Astrocyte of the hippocampus (primary cell): ENCODE data around the gene FMR1.

ENCODE experiments used
- DNase-seq: peaks from one replicate; pipeline ENCODE4 v3.0.0; 2011; ENCODE audit warnings: low read depth, low spot score

FMR1 gene

DNA sequence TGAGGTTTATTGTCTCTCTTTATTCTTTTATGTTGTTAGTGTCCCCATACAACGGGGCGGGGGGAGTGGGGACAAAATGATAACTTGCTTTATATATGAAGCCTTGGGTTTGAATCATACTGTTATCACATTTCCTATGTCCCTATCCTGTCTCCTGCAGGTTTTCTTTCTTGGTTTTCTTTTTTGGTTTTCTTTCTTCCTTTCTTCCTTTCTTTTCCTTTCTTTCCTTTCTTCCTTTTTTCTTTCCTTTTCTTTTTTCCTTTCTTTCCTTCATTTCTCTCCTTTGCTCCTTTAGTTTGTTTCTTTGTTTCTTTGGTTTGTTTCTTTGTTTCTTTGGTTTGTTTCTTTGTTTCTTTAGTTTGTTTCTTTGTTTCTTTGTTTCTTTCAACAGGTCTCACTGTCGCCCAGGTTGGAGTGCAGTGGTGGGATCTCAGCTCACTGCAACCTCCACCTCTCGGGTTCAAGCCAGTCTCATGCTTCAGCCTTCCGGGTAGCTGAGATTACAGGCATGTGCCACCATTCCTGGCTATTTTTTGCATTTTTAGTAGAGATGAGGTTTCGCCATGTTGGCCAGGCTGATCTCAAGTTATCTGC, 4.8 kb downstream of the FMR1 start:
- DNase-seq = no peak

DNA sequence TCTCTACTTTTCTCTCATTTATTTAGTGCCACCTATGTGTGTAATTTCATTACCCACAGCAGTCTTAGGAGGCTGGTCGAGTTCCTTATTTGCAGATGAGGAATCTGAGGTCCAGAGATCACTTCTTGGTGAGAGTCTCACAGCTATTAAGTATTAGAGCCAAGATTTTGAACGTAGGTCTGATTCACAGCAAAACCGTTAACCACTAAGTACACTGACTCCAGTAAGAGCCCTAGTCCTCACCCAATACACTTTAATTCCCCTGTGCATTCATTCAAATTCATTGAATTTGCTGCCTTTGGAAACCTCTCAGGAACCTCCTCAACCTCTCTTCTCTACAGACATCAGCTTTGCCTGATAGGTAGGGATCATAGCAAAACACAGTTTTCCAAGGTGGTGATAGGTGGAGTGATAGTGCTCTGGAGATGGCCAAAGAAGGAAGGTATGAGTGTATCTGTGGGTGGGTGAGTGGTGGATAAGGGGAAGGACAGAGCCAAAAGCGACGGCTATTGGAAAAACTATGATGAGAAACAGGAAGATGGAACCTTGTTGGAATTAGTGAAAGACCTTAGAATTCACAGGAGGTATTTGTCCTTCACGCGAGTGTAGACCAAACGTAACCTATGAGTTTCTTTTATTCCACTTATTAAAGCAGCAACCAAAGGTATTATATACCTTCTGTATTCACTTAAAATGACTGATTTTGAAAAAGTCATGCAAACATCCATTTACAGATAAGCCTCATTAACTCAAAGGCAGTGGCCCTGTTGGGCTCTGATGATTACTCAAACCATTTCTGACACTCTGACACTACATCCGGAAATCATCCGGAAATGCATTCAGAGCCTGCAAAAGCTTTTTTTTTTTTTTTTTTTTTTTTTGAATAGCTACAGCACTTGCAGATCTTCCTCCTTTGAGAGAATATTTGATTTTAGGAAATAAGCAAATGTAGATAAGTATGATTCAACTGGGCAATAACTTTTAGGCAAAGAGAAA, 6.3 kb downstream of the FMR1 start:
- no peak for DNase-seq

DNA sequence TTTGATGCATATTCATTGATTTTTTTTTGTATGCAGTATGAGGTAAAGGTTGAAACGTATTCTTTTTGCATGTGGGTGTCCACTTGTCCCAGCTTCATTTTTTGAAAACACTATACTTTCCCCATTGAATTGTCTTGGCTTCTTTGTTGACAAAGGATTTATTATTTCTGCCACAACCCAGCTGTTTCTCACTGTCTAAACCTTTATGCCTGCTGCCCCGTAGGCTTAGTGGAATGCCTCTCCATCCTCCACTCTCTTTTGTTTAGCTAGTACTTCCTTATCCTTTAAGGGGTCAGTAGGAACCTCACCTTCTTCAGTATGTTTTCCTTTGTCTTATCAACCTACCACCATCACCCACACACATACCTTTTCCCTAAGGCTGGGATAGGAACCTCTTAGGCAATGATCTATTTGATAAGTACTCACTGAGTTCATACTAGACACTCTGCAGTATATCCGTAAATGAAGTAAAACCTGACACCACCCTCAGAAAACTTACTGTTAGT, 8.5 kb downstream of the FMR1 start:
- no peak for DNase-seq

DNA sequence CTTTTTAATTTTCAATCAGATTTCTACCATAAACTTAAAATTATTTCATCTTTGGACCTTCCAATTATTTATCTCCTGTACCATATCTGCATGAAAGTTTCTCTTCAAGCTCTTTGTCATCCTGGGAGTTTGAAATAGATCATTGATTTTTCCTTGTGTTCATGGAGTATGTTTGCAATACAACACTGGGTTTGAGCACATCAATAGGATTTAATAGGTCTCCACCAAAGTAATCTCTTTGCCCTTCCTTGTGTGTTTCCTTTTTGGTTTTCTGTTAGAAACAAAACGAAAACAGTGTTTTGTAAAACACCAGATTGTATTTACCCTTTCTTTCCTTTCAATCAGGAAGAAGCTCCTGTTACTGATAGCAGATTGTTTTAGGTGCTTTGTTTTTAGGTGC, 11.9 kb downstream of the FMR1 start:
- no peak for DNase-seq

DNA sequence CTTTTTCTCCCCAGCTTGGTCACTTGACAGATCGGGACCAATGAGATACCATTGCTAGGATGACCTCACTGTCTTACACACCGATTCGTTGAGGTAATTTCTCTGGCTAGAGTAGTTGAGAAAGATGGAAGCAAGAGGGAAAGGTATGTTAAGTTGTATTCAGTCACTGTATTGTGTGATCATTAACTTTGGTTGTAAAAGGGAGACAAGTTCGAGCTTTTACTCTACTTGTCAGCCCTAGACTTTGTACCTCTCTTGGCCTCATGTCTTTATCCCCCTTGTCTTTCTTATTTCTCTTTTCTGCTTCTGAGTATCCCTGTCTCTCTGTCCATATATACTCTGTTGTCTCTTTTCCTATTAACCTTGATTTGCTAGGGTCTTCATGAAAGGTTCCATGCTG, 15.5 kb downstream of the FMR1 start:
- no peak for DNase-seq

DNA sequence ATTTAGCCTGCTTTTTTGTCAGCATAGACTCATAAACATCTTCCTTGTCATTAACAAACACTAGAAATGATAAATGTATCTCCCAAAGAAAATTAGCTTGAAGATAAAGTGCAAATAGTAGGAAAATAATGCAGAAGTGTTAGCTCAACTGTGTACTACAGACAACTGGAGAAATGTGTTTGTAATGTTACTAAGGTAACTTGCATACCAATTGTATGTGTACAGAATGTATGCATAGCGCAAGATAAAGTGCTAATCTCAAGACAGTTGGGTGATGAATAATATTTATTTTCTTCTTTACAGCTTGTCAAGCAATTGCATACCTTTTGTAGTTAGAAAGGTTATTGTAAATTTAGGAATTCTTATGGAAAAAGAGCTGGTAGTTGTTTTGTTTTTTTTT, 22.1 kb downstream of the FMR1 start:
- no peak for DNase-seq

DNA sequence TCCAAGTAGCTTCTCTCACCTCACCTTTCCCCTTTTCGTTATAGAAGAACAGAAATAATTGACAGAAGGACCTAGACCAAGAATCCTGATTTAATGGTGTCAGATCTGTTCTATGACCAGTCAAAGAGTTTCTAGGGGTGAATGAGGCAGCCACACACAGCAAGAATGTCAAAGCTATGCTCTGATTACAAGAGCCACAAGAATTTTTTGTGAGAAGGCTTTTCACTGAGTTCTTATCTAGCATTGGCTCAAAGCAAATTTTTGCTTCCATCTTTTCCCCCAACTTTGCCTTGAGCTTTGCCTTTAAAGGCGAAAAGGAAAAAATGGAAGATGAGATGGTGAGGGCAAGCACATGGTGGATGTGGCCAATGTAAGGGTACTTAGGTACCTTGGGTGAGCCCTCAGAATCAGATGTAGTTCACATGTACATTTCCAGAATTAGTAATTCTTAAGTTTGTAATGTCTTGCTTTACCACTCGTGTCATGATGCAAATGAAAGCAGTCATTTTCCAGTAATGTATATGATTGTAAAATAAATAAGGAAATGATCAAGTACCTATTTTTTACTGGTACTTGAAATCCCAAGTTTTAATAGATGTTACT, 23.5 kb downstream of the FMR1 start:
- peak; percentile 48 for DNase-seq

DNA sequence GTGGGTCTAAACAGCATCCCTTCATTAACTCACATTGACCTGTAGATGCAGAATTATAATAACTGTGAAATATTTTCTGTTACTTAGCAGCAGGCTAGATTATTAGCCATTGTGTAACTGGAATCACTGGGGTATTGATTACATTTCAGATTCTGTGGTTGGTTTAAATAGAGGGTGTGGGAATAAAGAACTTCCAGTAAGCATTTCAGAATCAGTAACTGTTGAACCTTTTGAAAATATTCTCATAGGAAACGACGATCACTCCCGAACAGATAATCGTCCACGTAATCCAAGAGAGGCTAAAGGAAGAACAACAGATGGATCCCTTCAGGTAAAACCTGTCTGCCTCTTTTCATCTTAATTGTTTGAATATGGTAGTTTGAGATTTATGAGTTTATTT, 33.6 kb downstream of the FMR1 start:
- no peak for DNase-seq

DNA sequence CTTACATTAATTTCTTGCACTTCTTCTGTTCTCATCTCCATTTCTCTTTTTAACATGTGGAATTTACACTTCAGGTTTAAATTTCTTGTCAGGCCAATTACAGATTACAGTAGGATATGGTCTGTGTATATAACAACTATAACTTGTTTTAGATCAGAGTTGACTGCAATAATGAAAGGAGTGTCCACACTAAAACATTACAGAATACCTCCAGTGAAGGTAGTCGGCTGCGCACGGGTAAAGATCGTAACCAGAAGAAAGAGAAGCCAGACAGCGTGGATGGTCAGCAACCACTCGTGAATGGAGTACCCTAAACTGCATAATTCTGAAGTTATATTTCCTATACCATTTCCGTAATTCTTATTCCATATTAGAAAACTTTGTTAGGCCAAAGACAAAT, 36.8 kb downstream of the FMR1 start:
- no peak for DNase-seq

DNA sequence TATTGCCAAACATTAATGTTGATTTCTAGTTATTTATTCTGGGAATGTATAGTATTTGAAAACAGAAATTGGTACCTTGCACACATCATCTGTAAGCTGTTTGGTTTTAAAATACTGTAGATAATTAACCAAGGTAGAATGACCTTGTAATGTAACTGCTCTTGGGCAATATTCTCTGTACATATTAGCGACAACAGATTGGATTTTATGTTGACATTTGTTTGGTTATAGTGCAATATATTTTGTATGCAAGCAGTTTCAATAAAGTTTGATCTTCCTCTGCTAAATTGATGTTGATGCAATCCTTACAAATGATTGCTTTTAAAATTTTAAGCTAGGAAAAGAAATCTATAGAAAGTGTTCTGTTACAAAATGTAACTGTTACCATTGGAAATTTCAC, 38.6 kb downstream of the FMR1 start:
- DNase-seq = no peak

DNA sequence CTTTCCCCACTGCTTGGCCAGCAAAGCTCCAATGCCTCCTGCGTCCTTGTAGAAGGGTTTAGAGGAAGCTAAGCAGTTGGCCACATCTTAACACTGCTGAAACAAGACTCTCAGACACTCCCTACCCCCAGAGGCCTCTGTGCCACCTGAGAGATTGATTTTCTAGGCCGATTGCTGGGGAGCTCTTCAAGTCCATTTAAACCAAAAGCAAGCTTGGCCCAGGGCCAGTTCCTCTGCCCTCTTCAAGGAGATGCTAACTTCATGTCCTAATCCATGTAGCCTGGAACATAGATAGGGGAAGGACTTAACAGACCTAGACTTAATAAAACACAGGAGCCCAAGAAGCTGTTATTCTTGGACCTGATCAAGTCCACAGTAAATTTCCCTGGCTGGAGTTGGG, 42.3 kb downstream of the FMR1 start:
- DNase-seq = no peak

DNA sequence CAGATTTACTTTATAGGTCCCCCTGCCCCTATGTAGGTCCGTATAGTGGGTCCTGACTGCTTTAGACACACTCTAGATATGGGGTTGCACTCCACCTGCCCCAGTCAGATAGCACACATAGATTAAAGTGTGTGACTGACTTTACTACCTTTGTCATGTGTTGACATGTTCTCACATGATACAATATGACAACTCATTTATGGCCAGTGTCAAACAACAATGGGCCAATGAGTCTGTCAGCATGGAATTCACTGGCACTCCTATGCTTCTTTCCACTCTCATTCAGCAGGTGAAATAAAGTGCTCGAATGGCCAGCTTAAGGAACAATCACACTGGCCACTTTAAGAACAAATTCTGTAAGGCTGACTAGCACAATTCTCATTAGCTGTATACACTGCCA, 45.6 kb downstream of the FMR1 start:
- no peak for DNase-seq

DNA sequence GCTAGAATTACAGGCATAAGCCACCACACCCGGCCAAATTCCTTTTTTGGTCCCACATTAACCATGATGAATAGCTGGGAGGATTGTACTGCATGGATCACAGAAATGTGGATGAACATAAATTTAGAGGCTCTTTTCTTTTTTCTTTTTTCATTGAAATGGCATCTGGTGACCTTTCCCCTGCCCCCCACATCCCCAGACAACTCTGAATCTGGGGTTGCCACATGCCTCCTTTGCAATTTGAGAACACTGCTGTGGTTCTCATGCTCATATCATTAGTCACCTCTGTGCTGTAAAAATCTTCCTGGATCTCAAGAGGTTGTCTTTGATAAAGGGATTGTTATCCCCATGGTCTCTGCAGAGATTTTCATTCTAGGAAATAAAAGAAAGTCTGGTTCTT, 46.6 kb downstream of the FMR1 start:
- peak; percentile 42 for DNase-seq

DNA sequence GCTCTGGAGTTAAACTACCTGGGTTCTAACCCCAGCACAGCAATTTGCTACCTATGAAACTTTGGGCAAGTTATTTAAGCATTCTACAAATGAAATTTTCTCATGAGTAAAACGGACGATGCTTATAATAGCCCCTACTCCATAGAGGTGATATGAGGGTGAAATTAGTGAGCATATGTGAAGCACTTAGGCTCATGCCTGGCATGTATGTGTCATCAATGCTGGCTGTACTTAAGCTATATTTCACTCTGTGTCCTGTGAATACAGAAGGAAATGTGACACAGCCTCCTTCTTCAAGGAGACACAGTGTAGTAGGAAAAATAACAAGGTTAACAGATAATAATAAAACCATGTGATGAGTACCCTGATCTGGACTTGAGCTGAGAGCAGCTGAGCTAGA, 49.0 kb downstream of the FMR1 start:
- no peak for DNase-seq

DNA sequence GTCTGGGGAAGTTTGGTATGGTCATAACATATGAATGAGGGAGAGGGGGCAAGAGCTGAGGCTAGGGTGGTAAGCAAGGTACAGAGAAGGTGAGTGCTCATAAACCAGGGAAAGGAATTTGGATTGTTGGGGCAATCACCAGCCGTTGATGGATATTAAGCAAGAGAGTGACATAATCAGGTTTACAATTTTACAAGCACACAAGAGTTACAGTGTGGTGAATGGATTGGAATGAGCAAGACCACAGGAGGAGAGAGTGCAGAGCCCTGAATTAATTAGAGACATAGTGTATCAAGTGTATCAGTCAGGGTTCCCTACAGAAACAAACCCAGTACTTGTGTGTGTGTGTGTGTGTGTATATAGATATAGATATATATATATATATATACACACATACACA, 50.8 kb downstream of the FMR1 start:
- peak; percentile 29 for DNase-seq

DNA sequence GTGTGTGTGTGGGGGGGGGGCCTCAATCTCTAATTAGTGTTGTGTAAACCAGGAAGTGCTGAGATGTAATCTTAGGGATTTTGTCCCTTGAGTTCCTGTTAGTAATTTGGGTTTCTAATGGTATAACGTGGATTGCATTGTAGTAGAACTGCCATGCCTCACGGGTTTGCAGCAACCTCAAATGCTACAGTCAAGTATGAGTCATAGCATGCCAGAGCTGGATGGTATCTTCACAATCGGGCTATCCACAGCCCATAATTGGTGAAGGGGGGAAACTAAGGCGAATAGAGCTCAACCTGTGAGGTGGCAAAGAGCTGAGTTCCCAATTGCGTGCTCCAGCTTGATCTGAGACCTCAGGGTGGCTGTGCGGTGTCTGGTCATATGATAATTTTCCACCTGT, 67.2 kb downstream of the FMR1 start:
- peak; percentile 7 for DNase-seq

DNA sequence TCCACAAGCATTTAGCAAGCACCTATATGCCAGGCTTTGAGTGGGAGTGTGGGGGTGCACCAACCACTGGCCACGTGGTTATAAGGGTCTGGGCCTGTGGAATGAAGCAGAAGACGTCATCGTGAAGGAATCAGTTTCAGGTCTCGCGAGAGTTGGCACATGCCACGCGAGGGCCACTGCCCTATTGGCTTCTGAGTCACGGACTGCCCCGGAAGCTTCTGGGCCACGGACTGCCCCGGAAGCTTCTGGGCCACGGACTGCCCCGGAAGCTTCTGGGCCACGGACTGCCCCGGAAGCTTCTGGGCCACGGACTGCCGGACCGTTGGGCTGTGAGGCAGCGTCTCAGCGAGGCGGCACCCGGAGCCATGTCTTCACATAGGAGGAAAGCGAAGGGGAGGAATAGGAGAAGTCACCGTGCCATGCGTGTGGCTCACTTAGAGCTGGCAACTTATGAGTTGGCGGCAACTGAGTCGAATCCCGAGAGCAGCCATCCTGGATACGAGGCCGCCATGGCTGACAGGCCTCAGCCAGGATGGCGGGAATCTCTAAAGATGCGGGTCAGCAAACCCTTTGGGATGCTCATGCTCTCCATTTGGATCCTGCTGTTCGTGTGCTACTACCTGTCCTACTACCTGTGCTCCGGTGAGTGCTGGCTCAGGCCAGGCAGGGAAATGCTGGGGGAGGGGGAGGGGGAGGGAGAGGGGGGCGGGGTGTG, 69.5 kb downstream of the FMR1 start, which contains the start of gene FMR1NB:
FMR1NB (plus strand) TSS at position 300 of the 715 bp plus-strand sequence; CDS start at position 366, 66 bp downstream.
- DNase-seq = no peak
